SU-DHL-6 (cell line): ENCODE results near the gene OSBPL6.

Experiments
- H2AFZ ChIP-seq: fragments of 200-600 bp; sonication (generic); 2 replicates; pipeline ENCODE4 v1.6.1; 2014; ENCODE audit warnings: low read depth, mild to moderate bottlenecking, moderate library complexity, mixed read lengths, antibody characterized with exemption, low read length; ENCODE audit not compliant: severe bottlenecking
- H3F3A ChIP-seq: fragments of 200-600 bp; shearing (Covaris generic); 2 replicates; pipeline ENCODE4 v1.6.0; 2016; ENCODE audit warnings: antibody characterized with exemption, mild to moderate bottlenecking; ENCODE audit not compliant: insufficient read depth
- H3K27ac ChIP-seq: fragments of 200-600 bp; sonication (generic); 2 replicates; pipeline ENCODE4 v1.5.1; 2016; ENCODE audit warnings: low read depth, mild to moderate bottlenecking, low read length, moderate library complexity, mixed read lengths
- H3K27me3 ChIP-seq: fragments of 200-600 bp; sonication (generic), shearing (Covaris generic); 2 replicates; pipeline ENCODE4 v1.6.0; 2014; ENCODE audit warnings: mild to moderate bottlenecking, low read length
- H3K36me3 ChIP-seq: fragments of 200-600 bp; sonication (generic); 2 replicates; pipeline ENCODE4 v1.6.1; 2014; ENCODE audit warnings: mild to moderate bottlenecking, low read length, mixed read lengths
- H3K4me2 ChIP-seq: fragments of 300-600, 200-600 bp; shearing (Covaris generic), sonication (generic); 2 replicates; pipeline ENCODE4 v1.6.0; 2014; ENCODE audit warnings: low read length, low read depth, mild to moderate bottlenecking; ENCODE audit not compliant: poor library complexity, severe bottlenecking
- H3K4me3 ChIP-seq: fragments of 200-600 bp; sonication (generic); 2 replicates; pipeline ENCODE4 v1.5.1; 2014; ENCODE audit warnings: antibody characterized with exemption, low read length, mild to moderate bottlenecking, mixed read lengths; ENCODE audit not compliant: insufficient read depth, poor library complexity, severe bottlenecking
- H3K79me2 ChIP-seq: fragments of 200-600 bp; sonication (generic); 2 replicates; pipeline ENCODE4 v1.6.1; 2014; ENCODE audit warnings: mild to moderate bottlenecking, low read length, moderate library complexity; ENCODE audit not compliant: insufficient read depth
- H3K9ac ChIP-seq: fragments of 200-600 bp; sonication (generic); 2 replicates; pipeline ENCODE4 v1.7.0; 2014; ENCODE audit warnings: mild to moderate bottlenecking, low read length
- H3K9me2 ChIP-seq: fragments of 200-600 bp; sonication (generic); replicated peaks from 2 replicates; pipeline ENCODE4 v1.6.1; 2014; ENCODE audit warnings: low read length; ENCODE audit not compliant: insufficient read depth
- H3K9me3 ChIP-seq: fragments of 200-600 bp; sonication (generic); 2 replicates; pipeline ENCODE4 v1.6.1; 2014; ENCODE audit warnings: low read length, mixed read lengths; ENCODE audit not compliant: insufficient read depth
- H4K20me1 ChIP-seq: fragments of 200-600 bp; sonication (generic); 2 replicates; pipeline ENCODE4 v1.6.1; 2014; ENCODE audit warnings: low read depth, mild to moderate bottlenecking, antibody characterized with exemption, low read length, moderate library complexity, mixed read lengths
- EZH2phosphoT487 ChIP-seq: fragments of 200-600 bp; sonication (generic), shearing (Covaris generic); conservative IDR thresholded peaks from 2 replicates; pipeline ENCODE4 v1.6.1; 2018; ENCODE audit warnings: mild to moderate bottlenecking, antibody characterized with exemption, low read length, moderate library complexity, mixed read lengths
- TF ChIP-seq, protein P1 (sequence below): fragments of 200-600 bp; sonication (generic); IDR thresholded peaks from one replicate; pipeline ENCODE4 v1.5.1; 2017; ENCODE audit warnings: antibody characterized with exemption, mild to moderate bottlenecking, low read length, moderate library complexity; ENCODE audit not compliant: insufficient read depth, poor library complexity, severe bottlenecking

Gene OSBPL6

DNA sequence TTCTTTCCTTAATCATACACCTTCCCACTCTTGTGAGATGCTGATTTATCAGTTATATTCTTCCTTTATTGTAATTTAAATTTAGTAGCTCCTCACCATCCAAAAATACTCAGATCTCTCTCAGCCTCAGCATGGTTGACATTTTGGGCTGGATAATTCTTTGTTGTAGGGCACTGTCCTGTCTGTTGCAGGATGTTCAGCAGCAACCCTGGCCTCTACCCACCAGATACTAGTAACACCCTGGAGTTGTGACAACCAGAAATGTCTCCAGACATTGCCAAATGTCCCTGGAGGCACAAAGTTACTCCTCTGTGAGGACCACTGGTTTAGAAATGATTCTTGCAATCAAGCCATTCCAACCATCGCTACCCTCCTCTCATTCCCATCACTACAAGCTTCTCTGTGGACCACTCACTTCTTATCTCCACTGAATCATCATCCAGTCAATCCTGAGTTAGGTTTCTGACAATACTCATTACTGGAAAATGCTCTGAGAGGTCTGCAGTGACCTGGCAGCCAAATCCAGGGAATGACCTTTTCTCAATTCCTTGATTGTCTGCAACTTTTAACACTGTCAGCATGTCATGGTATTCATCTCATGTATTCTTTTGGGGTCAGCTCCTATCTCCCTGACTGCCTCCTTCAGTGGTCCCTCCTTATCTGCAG lies 43.3 kb downstream of the OSBPL6 start:
- Histone ChIP-seq H3K27me3 (no peaks in the 10 kb centered on the region), H3K36me3 (no peaks in the 10 kb centered on the region), H3K79me2 (no peaks in the 10 kb centered on the region), H3K9ac (no peak overlapping the region), H2AFZ (no peak overlapping the region), H3K4me2 (no peak overlapping the region), H3K9me3 (no peaks in the 10 kb centered on the region), H3K4me3 (no peak overlapping the region), H3K27ac (no peak overlapping the region), H4K20me1 (no peaks in the 10 kb centered on the region), H3F3A (no peaks in the 10 kb centered on the region), H3K9me2 (no peaks in the 10 kb centered on the region)
- TF ChIP-seq EZH2phosphoT487, result no peak
- TF ChIP-seq, protein P1, sequence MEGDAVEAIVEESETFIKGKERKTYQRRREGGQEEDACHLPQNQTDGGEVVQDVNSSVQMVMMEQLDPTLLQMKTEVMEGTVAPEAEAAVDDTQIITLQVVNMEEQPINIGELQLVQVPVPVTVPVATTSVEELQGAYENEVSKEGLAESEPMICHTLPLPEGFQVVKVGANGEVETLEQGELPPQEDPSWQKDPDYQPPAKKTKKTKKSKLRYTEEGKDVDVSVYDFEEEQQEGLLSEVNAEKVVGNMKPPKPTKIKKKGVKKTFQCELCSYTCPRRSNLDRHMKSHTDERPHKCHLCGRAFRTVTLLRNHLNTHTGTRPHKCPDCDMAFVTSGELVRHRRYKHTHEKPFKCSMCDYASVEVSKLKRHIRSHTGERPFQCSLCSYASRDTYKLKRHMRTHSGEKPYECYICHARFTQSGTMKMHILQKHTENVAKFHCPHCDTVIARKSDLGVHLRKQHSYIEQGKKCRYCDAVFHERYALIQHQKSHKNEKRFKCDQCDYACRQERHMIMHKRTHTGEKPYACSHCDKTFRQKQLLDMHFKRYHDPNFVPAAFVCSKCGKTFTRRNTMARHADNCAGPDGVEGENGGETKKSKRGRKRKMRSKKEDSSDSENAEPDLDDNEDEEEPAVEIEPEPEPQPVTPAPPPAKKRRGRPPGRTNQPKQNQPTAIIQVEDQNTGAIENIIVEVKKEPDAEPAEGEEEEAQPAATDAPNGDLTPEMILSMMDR, result no peak

DNA sequence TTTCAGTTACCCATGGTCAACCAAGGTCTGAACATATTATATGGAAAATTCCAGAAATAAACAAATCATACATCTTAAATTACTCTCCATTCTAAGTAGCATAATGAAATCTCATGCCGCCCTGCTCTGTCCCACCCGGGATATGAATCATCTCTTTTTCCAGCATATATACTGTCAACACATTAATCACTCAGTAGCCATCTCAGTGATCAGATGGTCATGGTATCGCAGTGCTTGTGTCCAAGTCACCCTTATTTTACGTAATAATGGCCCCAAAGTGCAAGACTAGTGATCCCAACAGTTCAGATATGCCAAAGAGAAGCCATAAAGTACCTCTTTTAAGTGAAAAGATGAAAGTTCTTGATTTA lies 43.8 kb downstream of the OSBPL6 start:
- no peaks in the 10 kb centered on the region for H3K9me2 ChIP-seq
- no peak overlapping the region for H3K4me2 ChIP-seq
- H3F3A ChIP-seq, result no peaks in the 10 kb centered on the region
- H3K4me3 ChIP-seq, result no peak overlapping the region
- H3K79me2 ChIP-seq, result no peaks in the 10 kb centered on the region
- TF ChIP-seq, protein P1, result no peak
- no peak for TF ChIP-seq EZH2phosphoT487
- no peak overlapping the region for H3K27ac ChIP-seq
- no peaks in the 10 kb centered on the region for H4K20me1 ChIP-seq
- H3K9ac ChIP-seq, result no peak overlapping the region
- no peaks in the 10 kb centered on the region for H3K36me3 ChIP-seq
- no peaks in the 10 kb centered on the region for H3K27me3 ChIP-seq
- H2AFZ ChIP-seq, result no peak overlapping the region
- H3K9me3 ChIP-seq, result no peaks in the 10 kb centered on the region

DNA sequence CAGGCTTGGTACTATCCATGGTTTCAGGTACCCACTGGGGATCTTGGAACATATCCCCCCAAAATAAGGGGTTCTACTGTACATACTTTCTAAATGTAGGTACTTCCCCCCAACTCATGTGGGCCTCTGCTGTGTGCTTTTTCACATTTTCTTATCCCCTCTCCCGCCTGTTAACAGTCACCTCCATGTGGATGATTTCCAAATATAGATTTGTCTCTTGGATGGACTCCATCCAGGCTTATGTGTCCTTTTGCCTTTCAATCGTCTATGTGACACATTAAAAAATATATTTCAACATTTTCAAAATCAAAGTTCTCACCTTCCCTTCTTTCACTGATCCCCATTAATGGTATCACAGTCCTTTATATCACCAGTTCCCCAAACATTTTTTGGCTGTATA lies 44.4 kb downstream of the OSBPL6 start:
- H3K27ac ChIP-seq, result no peak overlapping the region
- no peaks in the 10 kb centered on the region for H3K27me3 ChIP-seq
- H3K4me3 ChIP-seq, result no peak overlapping the region
- TF ChIP-seq, protein P1, result no peak
- no peak for TF ChIP-seq EZH2phosphoT487
- H3K9me2 ChIP-seq, result no peaks in the 10 kb centered on the region
- no peak overlapping the region for H2AFZ ChIP-seq
- H3K36me3 ChIP-seq, result no peaks in the 10 kb centered on the region
- H3K9me3 ChIP-seq, result no peaks in the 10 kb centered on the region
- H3K9ac ChIP-seq, result no peak overlapping the region
- H3K4me2 ChIP-seq, result no peak overlapping the region
- H3F3A ChIP-seq, result no peaks in the 10 kb centered on the region
- H3K79me2 ChIP-seq, result no peaks in the 10 kb centered on the region
- no peaks in the 10 kb centered on the region for H4K20me1 ChIP-seq
